BE2C (cell line): Measurements from ENCODE around the gene NFATC2.

Source experiments
- DNase-seq: peaks from one replicate; pipeline ENCODE4 v3.0.0-alpha.2; 2020
- H3K27me3 ChIP-seq: fragments of 250-450 bp; sonication (Bioruptor Pico); 2 replicates; pipeline ENCODE4 v1.5.1; 2020; ENCODE audit warnings: mild to moderate bottlenecking
- H3K36me3 ChIP-seq: fragments of 250-450 bp; sonication (Bioruptor Pico); 2 replicates; pipeline ENCODE4 v1.5.1; 2020; ENCODE audit warnings: mild to moderate bottlenecking
- H3K4me1 ChIP-seq: fragments of 250-450 bp; sonication (Bioruptor Pico); 2 replicates; pipeline ENCODE4 v1.5.1; 2020
- H3K4me3 ChIP-seq: 2 replicates; pipeline ENCODE4 v1.5.1; 2011; ENCODE audit warnings: low read depth, low read length
- H3K9me3 ChIP-seq: fragments of 250-450 bp; sonication (Bioruptor Pico); 2 replicates; pipeline ENCODE4 v1.5.1; 2020
- CTCF ChIP-seq: IDR thresholded peaks from 2 replicates; pipeline ENCODE4 v1.5.1; 2012; ENCODE audit warnings: mild to moderate bottlenecking, low read depth, low read length

The NFATC2 gene

GRCh38 chr20:51422514-51423289, 119.8 kb downstream of the NFATC2 start:
- no peak overlapping the region for H3K4me3 ChIP-seq
- H3K9me3 ChIP-seq: no peaks in the 10 kb centered on the region
- H3K4me1 ChIP-seq: no peaks in the 10 kb centered on the region
- no peak for TF ChIP-seq CTCF
- no peak for DNase-seq
- peaks cover 5% of the 10 kb centered on the region for H3K27me3 ChIP-seq
- no peaks in the 10 kb centered on the region for H3K36me3 ChIP-seq

GRCh38 chr20:51420805-51421204, 121.7 kb downstream of the NFATC2 start:
- TF ChIP-seq CTCF: no peak
- Histone ChIP-seq H3K36me3 (no peaks in the 10 kb centered on the region), H3K4me1 (no peaks in the 10 kb centered on the region)

GRCh38 chr20:51420111-51420510, 122.4 kb downstream of the NFATC2 start:
- no peak for TF ChIP-seq CTCF
- H3K9me3 ChIP-seq: no peaks in the 10 kb centered on the region
- H3K27me3 ChIP-seq: peaks cover 2% of the 10 kb centered on the region
- no peaks in the 10 kb centered on the region for H3K4me1 ChIP-seq
- no peak overlapping the region for H3K4me3 ChIP-seq
- H3K36me3 ChIP-seq: no peaks in the 10 kb centered on the region
- DNase-seq: no peak

More at GRCh38 chr20:51420805-51421204, 121.7 kb downstream of the NFATC2 start:
- Histone ChIP-seq H3K4me3 (no peak overlapping the region), H3K27me3 (peaks cover 2% of the 10 kb centered on the region), H3K9me3 (no peaks in the 10 kb centered on the region)
- no peak for DNase-seq

- H3K9me3 ChIP-seq: no peaks in the 10 kb centered on the region
- H3K4me1 ChIP-seq: no peaks in the 10 kb centered on the region
- H3K4me3 ChIP-seq: no peak overlapping the region
- peaks cover 2% of the 10 kb centered on the region for H3K27me3 ChIP-seq
- H3K36me3 ChIP-seq: no peaks in the 10 kb centered on the region
- DNase-seq: no peak
- TF ChIP-seq CTCF: no peak
Observed at GRCh38 chr20:51419646-51420045, 122.9 kb downstream of the NFATC2 start.

- Histone ChIP-seq H3K4me1 (no peaks in the 10 kb centered on the region), H3K4me3 (no peak overlapping the region), H3K27me3 (peaks cover 2% of the 10 kb centered on the region), H3K9me3 (no peaks in the 10 kb centered on the region), H3K36me3 (no peaks in the 10 kb centered on the region)
- no peak for DNase-seq
- TF ChIP-seq CTCF: no peak
Observed at GRCh38 chr20:51419231-51419630, 123.3 kb downstream of the NFATC2 start.

GRCh38 chr20:51418137-51418529, 124.4 kb downstream of the NFATC2 start:
- no peak for DNase-seq
- Histone ChIP-seq H3K36me3 (no peaks in the 10 kb centered on the region), H3K4me1 (no peaks in the 10 kb centered on the region), H3K27me3 (peaks cover 2% of the 10 kb centered on the region; the same call in 1 of the 2 replicates), H3K9me3 (no peaks in the 10 kb centered on the region), H3K4me3 (no peak overlapping the region)
- no peak for TF ChIP-seq CTCF
